Left colon (tissue), 2 donors: ENCODE data around the gene PDE4D. TPM values are rescaled to one million over a fixed set of nuclear protein-coding genes. Genes with fewer than 3 reads are reported as not detected.
A peak's percentile ranks its signal among the peaks of the same experiment; 100 is the strongest.
"Not testable (repeated sequence)": the region's sequence is repeated elsewhere in the genome, so short reads cannot be mapped to it uniquely, and the experiment has no call there.

ENCODE experiments used
- ATAC-seq: fragments of 200-7000 bp; cut with Tn5 transposase; one replicate; pipeline ENCODE4 v1.9.1; 2020; ENCODE audit warnings: mild to moderate bottlenecking, moderate library complexity
- DNase-seq, 2 donors: peaks; one replicate each; pipeline ENCODE4 v3.0.0-alpha.2; 2020
- intact Hi-C, 2 donors: fragments of 100-400 bp; cut with DNase I in 1 of 2; cut with micrococcal nuclease in 1 of 2; formaldehyde crosslinking; loops; one replicate each; pipeline versions ENCODE4 v1.11.2 to v1.14.0; 2022; cut with DNase I, micrococcal nuclease
- total RNA-seq, 2 donors: library from RNA; stranded (reverse); fragmentation: NEBNext Ultra II Directional; extraction: Animal tissue kit (Norgen Biotek cat#: 25700); gene quantifications; one replicate each; pipeline ENCODE4 v1.2.1, GENCODE V29; 2021
- donor health status: DM: no; HTN: no; CAD: no.
- donor health status: DM: yes; HTN: yes; CAD: no.

PDE4D gene
- total RNA-seq, 2 donors from 2014 or later, result 50.6 to 67.8 TPM

DNA sequence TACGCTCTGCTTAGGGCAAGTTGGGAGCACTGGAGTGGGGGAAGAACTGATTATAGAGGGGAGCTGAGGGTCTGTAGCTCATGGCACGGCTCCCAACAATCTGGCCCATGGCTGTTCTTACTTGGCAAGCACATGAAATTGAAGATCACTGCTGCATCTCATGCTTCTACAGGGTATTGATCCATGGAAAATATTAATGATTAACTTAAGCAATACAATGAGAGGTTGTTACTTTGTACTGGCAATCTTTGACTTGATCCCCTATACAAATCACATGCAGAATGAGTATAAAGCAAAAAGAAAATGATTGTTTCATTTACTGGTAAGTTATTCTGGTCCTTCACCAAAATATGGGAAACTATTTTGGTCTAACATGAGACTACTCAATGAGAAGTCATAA is 481.1 kb downstream of the PDE4D start:
- no peak for DNase-seq
- ATAC-seq, result no peak
- intact Hi-C loops, result no loop called here

DNA sequence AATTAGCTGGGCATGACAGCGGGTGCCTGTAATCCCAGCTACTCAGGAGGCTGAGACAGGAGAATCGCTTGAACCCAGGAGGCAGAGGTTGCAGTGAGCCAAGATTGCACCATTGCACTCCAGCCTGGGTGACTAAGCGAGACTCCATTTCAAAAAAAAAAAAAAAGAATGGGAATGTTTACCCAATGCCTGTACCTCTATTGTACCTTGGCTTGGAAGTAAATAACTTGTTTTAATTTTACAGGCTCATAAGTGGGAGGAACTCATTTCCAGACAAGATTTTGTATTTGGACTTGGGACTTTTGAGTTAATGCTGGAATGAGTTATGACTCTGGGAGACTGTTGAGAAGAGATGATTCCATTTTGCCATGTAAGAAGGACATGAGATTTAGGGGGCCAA is 484.5 kb downstream of the PDE4D start:
- DNase-seq, intact Hi-C loops: not testable (repeated sequence)
- ATAC-seq, result peak; percentile 77

- intact Hi-C loops, result no loop called here
- no peak for ATAC-seq
- no peak for DNase-seq
Observed at GRCh38 chr5:59407967-59408366, 485.6 kb downstream of the PDE4D start.

GRCh38 chr5:59401637-59402036 is 491.9 kb downstream of the PDE4D start:
- ATAC-seq (peak; percentile 90), DNase-seq (no peak)
- intact Hi-C loops, result no loop called here

DNA sequence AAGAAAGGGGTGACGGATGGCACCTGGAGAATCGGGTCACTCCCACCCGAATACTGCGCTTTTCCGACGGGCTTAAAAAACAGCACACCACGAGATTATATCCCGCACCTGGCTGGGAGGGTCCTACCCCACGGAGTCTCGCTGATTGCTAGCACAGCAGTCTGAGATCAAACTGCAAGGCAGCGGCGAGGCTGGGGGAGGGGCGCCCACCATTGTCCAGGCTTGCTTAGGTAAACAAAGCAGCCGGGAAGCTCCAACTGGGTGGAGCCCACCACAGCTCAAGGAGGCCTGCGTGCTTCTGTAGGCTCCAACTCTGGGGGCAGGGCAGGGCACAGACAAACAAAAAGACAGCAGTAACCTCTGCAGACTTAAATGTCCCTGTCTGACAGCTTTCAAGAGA is 498.6 kb downstream of the PDE4D start:
- DNase-seq, ATAC-seq: not testable (repeated sequence)
- intact Hi-C loops, result loop anchor here in 1 of 2 donors (10.0 kb wide), 1 partner anchor 110 kb away; no protein-coding TSS in a partner anchor

DNA sequence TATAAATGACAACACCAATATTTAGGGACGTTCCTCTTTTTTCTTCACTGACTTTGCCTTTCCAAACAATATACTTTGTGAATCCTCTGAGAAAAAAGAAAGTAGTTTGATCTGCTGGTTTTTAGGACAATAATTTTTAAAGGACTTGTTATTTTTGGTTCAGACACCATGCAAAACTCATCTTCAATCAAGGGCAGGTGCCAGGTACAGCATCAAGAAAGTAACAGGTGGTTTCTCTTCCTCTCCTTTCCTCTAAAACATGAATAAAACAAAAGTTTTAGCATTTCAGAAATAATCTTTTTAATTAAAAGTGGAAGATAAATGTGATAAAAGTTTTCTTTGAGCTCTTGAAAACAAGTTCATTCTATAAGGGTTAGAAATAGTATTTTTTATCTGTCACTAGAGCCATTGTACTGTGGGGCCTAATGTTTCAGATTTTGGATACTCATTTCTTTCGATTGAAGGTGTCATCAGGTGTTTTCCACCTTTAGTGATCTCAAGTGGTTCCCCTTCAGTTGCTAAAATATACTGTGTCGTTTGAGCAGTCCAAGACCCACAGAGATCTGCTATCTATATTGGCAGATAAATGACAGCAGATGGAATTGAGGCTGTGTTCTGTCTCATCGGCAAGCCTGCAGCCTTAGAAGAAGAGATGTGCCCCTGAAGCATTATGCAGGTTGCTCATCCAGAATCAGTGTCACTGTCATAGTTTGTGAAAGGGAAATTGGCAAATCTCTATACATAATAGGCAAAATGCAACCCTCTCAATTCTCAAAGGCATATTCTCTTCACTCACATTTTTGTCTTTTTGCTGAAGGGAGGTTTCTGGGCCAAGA is 499.7 kb downstream of the PDE4D start:
- DNase-seq (no peak), ATAC-seq (no peak)
- intact Hi-C loops, result loop anchor here in 1 of 2 donors (10.0 kb wide), 1 partner anchor 111 kb away; no protein-coding TSS in a partner anchor

DNA sequence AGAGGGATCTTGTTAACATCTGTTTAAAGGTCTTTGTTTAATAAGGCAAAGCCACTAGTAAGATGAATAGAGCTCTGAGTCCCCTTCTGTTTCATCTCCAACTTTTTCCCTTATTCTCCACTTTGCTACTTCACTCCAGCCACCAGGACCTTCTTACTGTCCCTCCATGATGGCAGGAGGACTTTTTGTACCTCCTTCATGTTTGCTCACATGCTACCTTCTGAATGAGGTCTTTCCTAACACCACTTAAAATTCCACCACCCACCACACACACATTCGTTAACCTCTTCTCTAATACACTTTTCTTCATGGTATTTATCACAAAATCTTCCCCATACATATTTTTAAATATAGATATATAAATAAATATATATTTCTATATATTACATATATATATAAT is 501.9 kb downstream of the PDE4D start:
- no peak for DNase-seq
- no peak for ATAC-seq
- intact Hi-C loops, result loop anchor here in 1 of 2 donors (2.0 to 10.0 kb wide), 2 partner anchors 113 to 409 kb away; no protein-coding TSS in a partner anchor

DNA sequence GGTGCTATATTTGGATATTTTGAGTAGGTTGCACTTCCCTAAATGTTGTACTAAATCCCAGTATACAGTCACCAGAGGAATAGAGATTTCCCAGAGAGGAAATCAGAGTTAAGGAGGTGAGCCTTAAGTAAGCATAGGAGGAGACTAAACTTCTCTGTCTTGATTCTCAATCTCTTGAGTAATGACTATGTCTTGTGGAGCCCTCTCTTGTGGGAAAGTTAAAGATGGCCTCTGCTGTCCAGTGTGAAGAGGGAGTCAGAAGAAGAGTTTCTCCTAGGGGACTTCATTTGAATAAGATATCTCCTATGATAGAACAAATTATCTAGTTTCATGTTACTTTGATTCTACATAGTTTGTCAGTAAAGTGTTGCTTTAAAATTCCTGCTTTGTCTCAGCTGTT is 502.5 kb downstream of the PDE4D start:
- DNase-seq, result no peak
- intact Hi-C loops, result loop anchor here in 1 of 2 donors (2.0 to 10.0 kb wide), 2 partner anchors 114 to 410 kb away; no protein-coding TSS in a partner anchor
- ATAC-seq, result peak; percentile 14

- no peak for ATAC-seq
- DNase-seq, result peak in 1 of 2 donors; percentile 20
- intact Hi-C loops, result loop anchor here in 1 of 2 donors (2.0 to 10.0 kb wide), 2 partner anchors 115 to 411 kb away; no protein-coding TSS in a partner anchor
Observed at GRCh38 chr5:59390074-59390659, 503.4 kb downstream of the PDE4D start.

- DNase-seq, result no peak
- no peak for ATAC-seq
- intact Hi-C loops, result loop anchor here in 1 of 2 donors (5.0 kb wide), 1 partner anchor 285 kb away; no protein-coding TSS in a partner anchor
Observed at GRCh38 chr5:59387127-59387526, 506.4 kb downstream of the PDE4D start.

- DNase-seq, result no peak
- intact Hi-C loops, result loop anchor here in 1 of 2 donors (5.0 kb wide), 1 partner anchor 287 kb away; no protein-coding TSS in a partner anchor
- no peak for ATAC-seq
Observed at GRCh38 chr5:59385700-59386099, 507.8 kb downstream of the PDE4D start.

DNA sequence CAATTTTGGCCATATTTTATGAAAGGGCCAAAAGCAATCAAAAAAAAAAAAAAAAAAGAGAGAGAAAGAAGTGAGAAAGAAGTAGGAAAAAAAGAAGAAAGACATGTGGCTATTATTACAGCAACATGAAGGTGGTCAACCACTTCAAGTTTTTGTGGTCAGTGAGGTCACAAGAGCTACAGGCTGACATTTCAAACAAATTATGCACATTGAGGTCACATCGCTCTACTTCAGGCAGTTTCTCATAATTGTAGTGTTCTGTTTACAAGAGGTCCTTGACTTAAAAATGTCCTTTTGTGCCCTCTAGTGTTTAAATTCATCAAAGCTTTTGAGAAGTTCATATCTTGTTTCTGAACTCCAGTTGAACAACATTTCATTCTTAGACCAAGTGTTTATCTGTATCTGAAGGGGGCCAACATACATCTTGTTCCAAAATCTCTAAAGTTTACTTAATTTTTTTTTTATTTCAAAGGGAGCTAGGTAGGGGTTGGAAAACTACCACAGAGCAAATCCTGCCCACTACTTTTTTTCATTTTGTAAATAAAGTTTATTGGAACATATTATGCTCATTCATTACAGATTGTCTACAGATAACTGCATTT is 513.1 kb downstream of the PDE4D start:
- ATAC-seq, result peak; percentile 80
- no peak for DNase-seq
- intact Hi-C loops, result no loop called here

- not testable (repeated sequence) for ATAC-seq, DNase-seq
- intact Hi-C loops, result loop anchor here (10.0 kb wide), 2 partner anchors 179 to 489 kb away; no protein-coding TSS in a partner anchor
Observed at GRCh38 chr5:59374036-59374435, 519.5 kb downstream of the PDE4D start.

GRCh38 chr5:59371525-59372127 is 521.9 kb downstream of the PDE4D start:
- intact Hi-C loops, result loop anchor here (10.0 kb wide), 2 partner anchors 177 to 487 kb away; no protein-coding TSS in a partner anchor
- DNase-seq, result no peak
- peak; percentile 91 for ATAC-seq

DNA sequence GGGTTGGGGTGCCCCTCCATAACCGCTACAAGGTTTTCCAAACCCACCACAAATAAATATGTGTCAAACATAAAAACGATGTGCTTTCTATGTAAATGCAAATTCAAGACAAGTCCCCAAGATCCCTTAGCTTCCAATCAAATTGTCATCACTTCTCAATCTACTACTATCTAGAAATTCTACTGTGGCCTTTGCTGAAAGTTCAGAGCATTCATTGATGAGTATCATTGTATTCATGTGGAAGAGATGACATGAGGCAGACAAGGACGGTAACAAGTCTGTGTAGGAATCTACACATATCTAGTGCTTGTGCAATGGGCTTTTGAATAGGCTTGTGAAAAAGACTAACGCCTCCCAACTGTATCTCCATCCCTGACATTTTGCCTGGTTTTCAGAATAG is 524.6 kb downstream of the PDE4D start:
- DNase-seq (no peak), ATAC-seq (no peak)
- intact Hi-C loops, result loop anchor here in 1 of 2 donors (5.0 kb wide), 1 partner anchor 182 kb away; no protein-coding TSS in a partner anchor

DNA sequence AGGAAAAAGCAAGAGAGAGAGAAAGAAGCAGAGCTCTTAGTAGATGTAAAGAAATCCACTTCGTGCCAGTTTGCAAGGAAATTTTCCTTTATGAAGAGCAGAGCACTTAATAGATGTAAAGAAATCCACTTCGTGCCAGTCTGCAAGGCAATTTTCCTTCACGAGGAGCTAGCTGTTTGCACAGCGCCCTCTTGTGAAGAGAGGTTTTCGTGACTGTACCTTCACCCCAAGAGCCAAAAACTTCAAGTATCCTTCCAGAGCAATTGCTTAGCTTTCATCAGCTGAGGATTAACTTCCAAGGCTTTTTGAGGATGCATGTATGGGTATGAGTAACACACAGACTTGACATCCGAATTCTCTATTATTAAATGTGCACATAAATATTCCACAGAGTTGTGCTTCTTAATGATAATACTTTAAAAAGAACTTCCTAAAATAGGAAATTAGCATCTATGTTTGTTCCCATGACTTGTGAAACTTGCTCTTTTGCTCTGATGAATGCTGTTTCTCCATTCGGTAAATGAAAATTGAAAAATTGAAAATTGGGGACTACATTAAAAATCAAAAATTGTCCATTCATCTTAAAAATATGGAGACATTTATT is 525.6 kb downstream of the PDE4D start:
- intact Hi-C loops, result loop anchor here in 1 of 2 donors (5.0 kb wide), 1 partner anchor 181 kb away; no protein-coding TSS in a partner anchor
- ATAC-seq (peak; percentile 62), DNase-seq (peak; percentile 49 to 71)

DNA sequence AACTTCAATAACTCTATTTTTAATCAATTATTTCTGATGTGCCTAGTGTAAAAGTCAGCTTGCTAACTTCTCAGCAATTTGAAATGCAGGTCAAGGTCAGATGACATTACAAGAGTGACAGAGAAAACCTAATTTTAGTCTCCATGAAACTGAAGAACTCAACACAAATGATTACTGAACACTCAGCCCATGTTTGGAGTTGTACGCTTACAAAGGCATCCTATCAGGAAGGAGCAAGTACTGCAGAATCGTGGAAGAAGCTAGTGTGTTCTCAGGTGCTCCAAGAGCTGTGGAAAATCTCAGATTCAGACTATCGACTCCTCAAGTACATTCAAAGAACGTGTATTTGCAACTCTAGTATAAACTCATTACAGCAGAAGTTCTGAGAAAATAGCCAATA is 526.7 kb downstream of the PDE4D start:
- ATAC-seq (no peak), DNase-seq (no peak)
- intact Hi-C loops, result loop anchor here in 1 of 2 donors (5.0 kb wide), 1 partner anchor 179 kb away; no protein-coding TSS in a partner anchor

DNA sequence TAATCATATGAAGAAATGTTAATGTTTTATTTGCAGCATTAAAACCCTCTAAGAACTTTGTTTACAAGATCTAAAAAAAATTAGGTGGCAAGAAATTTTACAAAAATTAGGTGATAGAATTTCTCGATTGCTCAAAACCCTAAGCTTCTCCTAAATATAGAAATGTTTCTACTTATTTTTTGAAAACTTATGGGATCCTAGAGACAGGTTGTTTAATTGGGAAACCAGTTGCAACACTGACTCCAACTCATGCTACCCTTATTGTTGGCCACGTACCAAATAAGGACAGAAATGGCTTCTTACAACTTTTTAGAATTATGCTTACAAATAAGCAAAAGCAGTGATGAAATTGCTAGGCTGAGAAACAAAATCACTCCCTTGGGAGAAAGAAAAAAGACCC is 531.1 kb downstream of the PDE4D start:
- no peak for ATAC-seq
- no peak for DNase-seq
- intact Hi-C loops, result no loop called here
